Measurements from ENCODE around the gene PTPRM. TPM values are rescaled to one million over a fixed set of nuclear protein-coding genes. Genes with fewer than 3 reads are reported as not detected.
A peak's percentile ranks its signal among the peaks of the same experiment; 100 is the strongest.

PTPRM gene
- total and polyA plus RNA-seq, 2 of the 4 experiments (the other 2 are of a cell fraction) = 28.3 to 51.2 TPM

- Histone ChIP-seq H3K56ac (ENCODE audit: extremely low read depth, insufficient read depth, low read length) (no peak overlapping the region), H4K5ac (ENCODE audit: low read depth, low read length) (peak overlapping the region; percentile 5; the same call in 1 of the 2 replicates), H4K8ac (ENCODE audit: low read depth in 2 of 2, low read length in 2 of 2) (peak overlapping the region in 1 of 2 experiments; percentile 58; a peak in 1 of 4 replicates), H2BK15ac (ENCODE audit: low read depth, low read length) (peak overlapping the region; percentile 43; the same call in 1 of the 3 replicates), H2AK9ac (replicated peaks; ENCODE audit: low read depth, low read length, poor library complexity) (no peak overlapping the region), H4K20me1 (ENCODE audit: insufficient read depth, low read length) (peaks cover 8% of the 10 kb centered on the region; the same call in 1 of the 2 replicates), H4K91ac (ENCODE audit: insufficient read depth, low read depth, low read length) (peak overlapping the region; percentile 40), H3K23ac (ENCODE audit: low read depth, low read length) (peak overlapping the region; percentile 39), H3K36me3 (ENCODE audit: control insufficient read depth, insufficient read depth, low read length) (no peaks in the 10 kb centered on the region), H3K27me3 (ENCODE audit: control insufficient read depth, insufficient read depth, low read length) (no peaks in the 10 kb centered on the region), H3K14ac (replicated peaks; ENCODE audit: low read depth, low read length) (peak overlapping the region; percentile 74), H3K18ac (ENCODE audit: low read depth, low read length) (peak overlapping the region; percentile 89), H2AFZ (replicated peaks; ENCODE audit: low read length, poor library complexity) (peak overlapping the region; percentile 44), H3K9ac (ENCODE audit: low read depth, low read length) (no peak overlapping the region), H2BK120ac (ENCODE audit: low read depth, low read length) (peak overlapping the region; percentile 89), H3K27ac (ENCODE audit: insufficient read depth, low read length) (no peak overlapping the region), H3K4ac (ENCODE audit: low read depth, low read length) (peak overlapping the region; percentile 82), H3K4me3 (ENCODE audit: insufficient read depth, low read depth, low read length) (no peak overlapping the region), H3K4me2 (ENCODE audit: low read depth, low read length) (no peak overlapping the region), H3K79me1 (ENCODE audit: low read depth in 1 of 2, low read length in 2 of 2) (peaks cover 19 to 66% of the 10 kb centered on the region in 2 experiments), H3K4me1 (ENCODE audit: control insufficient read depth, insufficient read depth, low read length) (peaks cover 18% of the 10 kb centered on the region), H2AK5ac (ENCODE audit: low read depth, low read length) (peak overlapping the region; percentile 75), H3K9me1 (ENCODE audit: insufficient read depth, low read length) (peaks cover 17% of the 10 kb centered on the region), H2BK5ac (ENCODE audit: low read depth, low read length, poor library complexity, severe bottlenecking) (peak overlapping the region; percentile 43), H2BK20ac (ENCODE audit: low read depth, low read length) (peak overlapping the region; percentile 88), H3K9me3 (ENCODE audit: control insufficient read depth, insufficient read depth, low read length) (no peaks in the 10 kb centered on the region)
- POLR2A ChIA-PET (ENCODE audit: unreplicated experiment) = no interaction called here
- TF ChIP-seq SMC3 (IDR thresholded peaks at IDR 0.05; ENCODE audit: low read depth, low read length) (no peak), USF2 (IDR thresholded peaks at IDR 0.05; ENCODE audit: low read depth, low read length) (no peak), ELK1 (IDR thresholded peaks at IDR 0.05; ENCODE audit: borderline replicate concordance, low read depth, low read length) (no peak), NFE2L2 (IDR thresholded peaks at IDR 0.05; ENCODE audit: low read depth, low read length) (no peak), FOS (IDR thresholded peaks at IDR 0.05; ENCODE audit: low read depth, low read length) (no peak)
- no peak for ATAC-seq (ENCODE audit: low read depth)
- CTCF ChIA-PET = interaction anchor here (0.7 to 0.8 kb wide), 2 partner anchors 8 to 9 kb away, joined by 3 read pairs; no protein-coding TSS in a partner anchor
- WGBS, 2 experiments (ENCODE audit: extremely low coverage in 2 of 2, insufficient read length in 1 of 2) = no CpG with 5 or more reads among the region's 1 CpG
- no peak for DNase-seq
- dilution Hi-C loops (cut with HindIII; ENCODE audit: low sequenced_read_pairs, unreplicated experiment) (no loop called here), intact Hi-C loops (cut with micrococcal nuclease) (no loop called here), in situ Hi-C loops (cut with MboI; ENCODE audit: low sequenced_read_pairs) (no loop called here)
- BruUV-seq (replicated peaks) = no TSS peak
Observed at GRCh38 chr18:7609617-7610016, 42.5 kb downstream of the PTPRM start.
